MM.1S (cell line): ENCODE results near the gene EPN2.

Experiments
- EZH2 ChIP-seq: fragments of 300-600 bp; sonication (generic); optimal IDR thresholded peaks from 2 replicates; pipeline ENCODE3; 2017; ENCODE audit warnings: low read depth, mild to moderate bottlenecking, antibody characterized with exemption, low read length, mixed read lengths
- TF ChIP-seq, protein P1 (sequence below): fragments of 300-600 bp; sonication (generic); IDR thresholded peaks from 2 replicates; pipeline ENCODE4 v1.5.1; 2016; ENCODE audit warnings: antibody characterized with exemption, low read length, mixed read lengths

- TF ChIP-seq EZH2: no peak
- TF ChIP-seq, protein P1, sequence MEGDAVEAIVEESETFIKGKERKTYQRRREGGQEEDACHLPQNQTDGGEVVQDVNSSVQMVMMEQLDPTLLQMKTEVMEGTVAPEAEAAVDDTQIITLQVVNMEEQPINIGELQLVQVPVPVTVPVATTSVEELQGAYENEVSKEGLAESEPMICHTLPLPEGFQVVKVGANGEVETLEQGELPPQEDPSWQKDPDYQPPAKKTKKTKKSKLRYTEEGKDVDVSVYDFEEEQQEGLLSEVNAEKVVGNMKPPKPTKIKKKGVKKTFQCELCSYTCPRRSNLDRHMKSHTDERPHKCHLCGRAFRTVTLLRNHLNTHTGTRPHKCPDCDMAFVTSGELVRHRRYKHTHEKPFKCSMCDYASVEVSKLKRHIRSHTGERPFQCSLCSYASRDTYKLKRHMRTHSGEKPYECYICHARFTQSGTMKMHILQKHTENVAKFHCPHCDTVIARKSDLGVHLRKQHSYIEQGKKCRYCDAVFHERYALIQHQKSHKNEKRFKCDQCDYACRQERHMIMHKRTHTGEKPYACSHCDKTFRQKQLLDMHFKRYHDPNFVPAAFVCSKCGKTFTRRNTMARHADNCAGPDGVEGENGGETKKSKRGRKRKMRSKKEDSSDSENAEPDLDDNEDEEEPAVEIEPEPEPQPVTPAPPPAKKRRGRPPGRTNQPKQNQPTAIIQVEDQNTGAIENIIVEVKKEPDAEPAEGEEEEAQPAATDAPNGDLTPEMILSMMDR: no peak
Measured at GRCh38 chr17:19292377-19292711, 55.2 kb downstream of the EPN2 start.
